UCSD-AML1 (cell line): ENCODE data around the gene C17orf50.
"Not testable (repeated sequence)": the region's sequence is repeated elsewhere in the genome, so short reads cannot be mapped to it uniquely, and the experiment has no call there.

Source experiments
- DNase-seq: peaks from one replicate; lab custom pipeline; 2025; ENCODE audit not compliant: unreplicated experiment; lab: John Stamatoyannopoulos, UW

The C17orf50 gene

DNA sequence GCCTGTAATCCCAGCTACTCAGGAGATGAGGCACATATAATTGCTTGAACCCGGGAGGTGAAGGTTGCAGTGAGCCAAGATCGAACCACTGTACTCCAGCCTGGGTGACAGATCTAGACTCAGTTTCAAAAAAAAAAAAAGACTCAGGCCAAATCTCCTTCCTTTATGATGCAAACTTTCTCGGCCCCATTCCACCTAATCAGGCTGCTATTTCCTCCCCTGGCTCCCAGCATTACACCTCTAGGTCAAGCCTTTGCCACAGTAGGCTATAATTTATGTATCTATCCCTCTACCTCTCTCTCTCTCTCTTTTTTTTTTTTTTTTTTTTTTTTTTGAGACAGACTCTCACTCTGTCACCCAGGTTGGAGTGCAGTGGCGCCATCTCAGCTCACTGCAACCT is 9.1 kb upstream of the C17orf50 start:
- DNase-seq: not testable (repeated sequence)

DNA sequence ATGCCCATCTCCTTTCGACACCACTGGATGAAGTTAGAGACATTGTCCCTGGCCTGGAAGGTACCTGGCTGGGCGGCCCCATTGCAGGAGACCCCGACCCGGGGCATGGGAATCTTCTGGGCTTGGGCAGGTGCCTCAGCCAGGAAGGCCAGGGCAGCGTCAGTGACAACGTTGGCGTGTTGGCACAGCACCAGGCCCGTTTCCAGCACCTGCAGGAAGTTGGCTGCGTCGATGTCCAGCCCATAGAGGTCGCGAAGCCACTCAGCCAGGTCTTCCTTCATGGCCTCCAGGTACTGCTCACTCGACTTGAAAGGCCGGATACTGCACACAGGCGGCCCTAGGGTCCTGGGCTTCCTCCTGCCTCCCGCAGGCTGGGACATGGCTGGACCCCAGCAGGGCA is 8.2 kb upstream of the C17orf50 start:
- DNase-seq: no peak

DNA sequence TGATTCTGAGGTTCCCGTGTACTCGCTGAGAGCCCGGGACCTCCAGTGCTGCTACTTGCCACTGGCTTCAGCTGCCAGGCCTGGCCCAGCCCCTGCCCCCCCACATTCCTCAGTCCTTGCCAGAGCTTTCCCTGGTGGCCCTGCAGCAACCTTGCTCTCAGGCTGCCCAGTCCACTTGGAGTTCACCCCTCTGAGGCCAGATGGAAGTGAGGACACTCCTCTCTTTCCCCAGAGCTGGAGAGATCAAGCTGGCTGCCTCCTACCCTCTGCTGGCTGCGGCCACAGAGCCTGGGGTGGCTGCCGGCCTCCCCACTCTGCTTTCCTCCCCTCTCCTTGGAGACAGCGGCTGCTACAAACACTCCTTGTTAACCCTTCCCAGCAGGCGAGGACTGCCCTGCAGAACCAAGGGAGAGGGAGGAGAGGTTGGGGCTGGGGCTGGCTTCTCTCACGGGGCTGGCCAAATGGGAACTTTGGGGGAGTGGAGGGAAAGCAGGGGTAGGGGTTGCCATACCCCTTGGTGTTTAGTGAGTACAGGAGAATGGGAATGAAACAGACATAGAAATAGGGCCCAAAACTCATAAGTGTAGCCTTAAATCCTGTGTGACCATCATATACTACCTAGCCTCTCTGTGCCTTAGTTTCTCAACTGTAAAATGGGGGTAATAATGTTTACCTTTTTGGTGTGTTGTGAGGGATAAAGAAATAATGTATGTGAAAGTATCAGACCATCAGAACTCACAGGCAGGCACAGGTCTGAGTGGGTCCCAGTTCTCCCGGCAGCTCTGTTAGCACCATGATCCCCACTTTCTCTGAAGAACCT is 7.5 kb upstream of the C17orf50 start, which contains the start of gene GAS2L2:
GAS2L2 (minus strand) TSS at position 295 of the 820 bp plus-strand sequence. CDS start 389 bp downstream, outside the sequence.
- DNase-seq: no peak

DNA sequence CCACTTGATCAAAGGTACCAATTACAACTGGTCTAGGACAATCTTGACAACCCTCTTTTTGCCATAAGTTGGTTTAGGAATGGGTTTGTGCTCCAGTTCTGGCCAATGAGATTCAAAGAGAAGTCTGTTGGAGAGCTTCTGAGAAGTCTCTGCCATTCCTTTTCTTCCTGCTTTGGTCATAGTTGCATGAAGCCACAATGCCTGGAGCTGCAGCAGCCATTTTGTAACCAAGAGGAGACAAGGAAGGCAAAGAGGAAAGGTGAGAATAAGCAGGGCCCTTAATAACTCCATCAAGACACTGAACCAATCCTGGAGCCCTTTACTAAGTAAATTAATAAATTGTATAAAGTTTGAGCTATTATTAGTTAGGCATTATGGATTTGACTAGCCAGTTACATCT is 3.4 kb upstream of the C17orf50 start:
- DNase-seq: no peak

DNA sequence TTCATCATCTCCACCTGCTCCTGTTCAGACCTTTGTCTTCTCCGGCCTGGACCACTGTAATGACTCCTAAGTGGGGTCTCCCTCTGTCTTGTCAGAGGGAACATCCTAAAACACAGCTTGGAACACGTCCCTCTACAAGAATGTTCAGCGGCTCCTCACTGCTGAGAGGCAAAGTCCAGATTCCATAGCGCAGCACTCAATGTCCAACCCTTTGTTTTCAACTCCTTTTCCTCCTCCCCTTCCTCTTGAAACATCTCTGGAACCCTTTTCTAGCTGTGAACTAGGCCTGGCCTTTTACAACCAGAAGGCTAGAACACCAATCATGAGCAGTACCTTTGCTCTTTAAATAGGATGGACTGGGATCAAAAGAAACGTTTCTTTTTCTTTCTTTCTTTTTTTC is 914 bp downstream of the C17orf50 start:
- no peak for DNase-seq

DNA sequence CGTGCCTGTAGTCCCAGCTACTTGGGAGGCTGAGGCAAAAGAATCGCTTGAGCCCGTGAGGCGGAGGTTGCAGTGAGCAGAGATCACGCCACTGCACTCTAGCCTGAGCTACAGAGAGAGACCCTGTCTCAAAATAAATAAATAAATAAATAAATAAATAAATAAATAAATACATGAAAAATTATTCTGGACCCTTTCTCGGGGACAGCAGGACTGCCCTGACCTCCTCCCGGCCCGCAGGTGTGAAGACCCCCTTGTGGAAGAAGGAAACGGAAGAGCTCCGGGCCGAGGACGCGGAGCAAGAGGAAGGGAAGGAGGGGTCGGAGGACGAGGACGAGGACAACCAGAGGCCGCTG is 3.1 kb downstream of the C17orf50 start:
- DNase-seq: no peak

- DNase-seq: peak; percentile 93
These were observed 3.7 kb downstream of the C17orf50 start for GRCh38 chr17:35764123-35764991.

GRCh38 chr17:35765086-35765710 is 4.5 kb downstream of the C17orf50 start:
- no peak for DNase-seq

DNA sequence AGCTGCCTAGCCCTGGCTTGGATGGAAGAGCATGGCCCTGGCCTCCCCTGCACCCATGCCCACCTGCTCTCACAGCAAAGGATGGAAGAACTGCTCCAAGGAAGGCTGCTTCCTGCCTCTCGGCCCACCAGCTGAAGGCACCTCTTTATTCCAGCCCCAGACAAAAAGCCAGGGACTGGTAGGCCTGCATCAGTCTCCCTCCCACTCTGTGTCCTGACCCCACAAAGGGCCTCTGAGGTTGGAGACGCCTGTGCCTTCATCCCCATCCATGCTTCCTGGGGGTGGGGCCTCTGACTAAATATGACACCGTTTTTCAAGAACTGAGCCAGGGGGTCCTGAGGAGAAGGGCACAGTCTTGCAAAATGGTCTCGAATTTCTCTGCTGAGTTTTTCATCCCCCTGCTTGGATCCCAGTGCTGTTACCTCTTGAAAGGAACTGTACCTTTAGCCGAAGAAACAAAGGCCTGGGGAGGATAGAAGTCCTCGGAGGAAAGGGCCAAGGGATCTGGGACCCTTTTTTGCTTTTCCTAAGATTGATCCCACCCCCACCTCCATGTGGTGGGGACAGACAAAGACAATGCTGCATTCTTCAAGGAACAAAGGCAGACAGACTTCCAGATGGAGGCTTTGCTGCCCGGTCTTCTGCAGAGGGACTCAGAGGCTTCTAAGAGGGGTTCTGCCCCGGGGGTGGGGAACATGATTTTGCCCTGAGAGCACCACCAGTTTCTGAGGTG is 5.2 kb downstream of the C17orf50 start:
- DNase-seq: no peak

DNA sequence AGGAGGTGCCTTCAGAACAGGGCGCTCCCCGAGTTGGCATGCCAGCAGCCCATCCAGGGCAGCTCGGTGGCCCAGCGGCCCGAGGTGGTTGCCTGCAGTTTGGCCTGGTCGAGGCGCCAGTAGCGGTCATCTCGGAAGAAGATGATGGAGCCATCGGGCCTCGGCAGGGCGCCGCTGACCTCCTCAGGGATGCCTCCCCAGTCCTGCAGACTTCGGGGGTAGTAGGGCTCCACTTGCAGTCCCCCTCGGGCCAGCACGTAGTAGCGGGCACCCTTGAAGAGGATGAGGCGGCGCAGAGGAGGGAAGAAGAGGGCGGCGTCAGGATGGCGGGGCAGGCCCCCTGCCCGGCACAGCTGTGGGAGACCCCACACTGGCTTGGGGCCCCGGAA is 5.8 kb downstream of the C17orf50 start:
- no peak for DNase-seq

- peak; percentile 24 for DNase-seq
These were observed 6.3 kb downstream of the C17orf50 start for GRCh38 chr17:35766903-35767510.

DNA sequence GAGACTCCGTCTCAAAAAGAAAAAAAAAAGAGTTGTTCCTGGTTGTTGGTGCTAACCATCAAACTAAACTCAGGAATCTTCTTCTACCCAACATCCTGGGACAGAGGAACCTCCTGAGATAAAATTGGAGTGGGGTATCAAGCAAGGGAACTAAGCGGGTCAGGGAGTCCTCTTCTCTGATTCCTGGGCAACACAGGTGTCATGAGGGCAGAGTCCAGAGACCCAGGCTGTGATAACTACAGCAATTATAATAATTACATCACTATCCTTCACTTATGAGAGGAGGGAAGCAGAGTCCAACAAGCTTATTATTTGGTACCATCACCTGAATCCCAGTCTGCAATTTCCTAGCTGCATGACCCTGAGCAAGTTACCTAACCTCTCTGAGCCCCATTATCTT is 8.1 kb downstream of the C17orf50 start:
- no peak for DNase-seq

DNA sequence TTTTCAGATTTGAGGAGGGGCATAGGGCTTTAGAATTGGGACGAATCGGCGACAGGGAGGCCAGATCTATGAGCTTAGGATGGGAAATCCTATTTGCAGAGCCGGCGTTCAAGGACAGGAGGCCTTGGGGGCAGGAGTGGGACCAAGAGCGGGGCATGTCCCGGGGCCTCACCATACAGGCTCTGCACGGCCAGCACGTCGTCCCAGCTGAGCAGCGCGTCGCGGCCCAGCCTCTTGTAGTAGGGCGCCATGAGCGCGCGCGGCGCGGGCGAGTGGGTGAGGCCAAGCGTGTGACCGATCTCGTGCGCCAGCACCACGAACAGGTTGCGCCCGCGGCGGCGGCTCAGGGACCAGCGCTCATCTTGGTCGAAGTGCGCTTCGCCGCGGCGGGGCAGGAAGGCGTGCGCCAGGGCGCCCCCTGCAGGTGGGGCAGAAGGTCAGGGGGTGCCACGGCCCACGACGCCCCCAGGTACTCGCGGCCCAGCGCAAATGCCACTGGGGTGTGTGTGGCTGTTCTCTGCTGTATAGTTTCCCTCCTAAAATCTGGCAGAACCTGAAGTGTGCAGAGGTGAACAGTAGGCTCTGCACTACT is 9.3 kb downstream of the C17orf50 start:
- DNase-seq: no peak

DNA sequence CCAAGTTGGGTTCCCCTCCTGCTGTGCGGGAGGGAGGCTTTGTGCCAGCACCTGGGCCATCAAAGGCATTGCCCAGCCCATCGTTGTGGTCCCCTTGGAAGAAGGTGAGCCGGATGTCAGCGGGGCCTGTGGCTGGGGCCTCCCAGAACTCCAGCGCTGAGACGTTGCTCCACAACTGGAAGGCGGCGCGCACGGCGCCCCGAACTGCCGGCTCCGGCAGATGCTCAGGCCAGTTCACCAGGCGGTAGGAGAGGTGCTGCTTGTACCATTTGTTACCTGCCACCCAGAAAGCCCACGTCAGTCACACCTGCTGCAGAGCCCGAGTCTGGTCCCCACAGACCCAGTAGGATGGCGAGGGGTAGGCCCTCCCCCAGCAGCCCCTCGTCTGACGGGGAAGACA is 12.4 kb downstream of the C17orf50 start:
- DNase-seq: no peak

GRCh38 chr17:35773679-35774425 is 13.2 kb downstream of the C17orf50 start:
- peak; percentile 62 for DNase-seq

- DNase-seq: no peak
These were observed 13.8 kb downstream of the C17orf50 start for GRCh38 chr17:35774499-35774898.

DNA sequence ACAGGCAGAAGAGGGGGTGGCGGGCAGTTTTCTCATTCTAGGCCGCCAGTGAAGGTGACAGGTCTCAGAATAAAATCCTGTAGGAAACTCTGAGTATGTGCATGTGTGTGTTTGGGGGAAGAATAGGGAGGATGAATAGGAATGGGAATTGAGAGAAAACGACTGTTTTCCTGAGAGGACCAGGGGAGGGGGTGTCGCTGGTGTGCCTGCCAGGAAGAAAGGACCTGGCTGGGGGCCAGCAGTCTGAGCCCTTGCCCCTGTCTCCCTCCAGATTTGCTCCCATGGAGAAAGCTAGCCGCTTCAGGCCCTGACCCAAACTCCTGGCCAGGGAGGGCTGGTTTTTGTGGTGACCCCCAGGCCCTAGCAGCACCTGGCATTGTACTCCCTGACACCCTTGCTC is 14.4 kb downstream of the C17orf50 start:
- DNase-seq: no peak

DNA sequence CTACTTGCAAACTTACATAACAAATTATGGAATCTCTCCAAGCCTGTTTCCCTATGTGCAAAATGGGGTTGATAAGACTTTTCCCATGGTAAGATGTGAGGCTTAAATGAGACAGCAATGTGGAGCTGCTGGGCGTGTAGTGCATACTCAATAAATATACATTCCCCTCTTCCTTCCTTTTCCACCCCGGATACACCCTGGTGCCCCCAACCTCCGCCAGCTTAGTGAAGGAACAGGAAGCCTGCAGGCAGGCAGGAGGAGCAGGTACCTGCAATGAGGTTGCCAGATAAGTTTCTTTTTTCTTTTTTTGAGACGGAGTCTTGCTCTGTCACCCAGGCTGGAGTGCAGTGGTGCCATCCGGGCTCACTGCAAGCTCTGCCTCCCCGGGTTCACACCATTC is 14.9 kb downstream of the C17orf50 start:
- DNase-seq: peak; percentile 61

DNA sequence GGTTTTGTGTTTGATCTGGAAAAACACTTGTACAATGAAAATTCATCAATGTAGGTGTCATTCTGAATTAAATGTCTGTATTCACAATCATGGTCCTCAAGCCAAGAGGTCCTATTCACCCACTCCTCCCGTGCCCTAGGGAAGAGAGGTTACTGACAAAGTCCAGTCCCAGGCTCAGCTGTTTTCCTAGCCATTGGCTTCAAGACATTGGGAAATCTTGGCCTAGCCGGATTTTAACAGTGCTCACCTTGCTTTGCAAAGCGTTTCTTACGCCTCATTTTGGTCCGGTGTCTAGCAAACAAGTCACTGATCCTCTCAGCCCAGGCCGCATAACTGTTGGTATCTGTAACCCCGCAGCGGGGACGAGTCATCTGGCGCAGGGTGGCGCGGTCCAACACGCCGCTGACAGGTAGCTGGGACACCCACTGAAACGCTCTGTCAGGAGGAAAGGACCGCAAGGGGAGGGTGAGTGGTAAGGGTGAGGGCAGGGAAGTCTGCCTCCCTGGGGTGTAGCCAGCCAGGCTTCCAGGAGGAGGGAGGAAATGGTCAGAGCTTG is 18.0 kb downstream of the C17orf50 start:
- DNase-seq: no peak
